ENCODE data around the gene FCGR3A.
"Not testable (repeated sequence)": the region's sequence is repeated elsewhere in the genome, so short reads cannot be mapped to it uniquely, and the experiment has no call there.

The FCGR3A gene

DNA sequence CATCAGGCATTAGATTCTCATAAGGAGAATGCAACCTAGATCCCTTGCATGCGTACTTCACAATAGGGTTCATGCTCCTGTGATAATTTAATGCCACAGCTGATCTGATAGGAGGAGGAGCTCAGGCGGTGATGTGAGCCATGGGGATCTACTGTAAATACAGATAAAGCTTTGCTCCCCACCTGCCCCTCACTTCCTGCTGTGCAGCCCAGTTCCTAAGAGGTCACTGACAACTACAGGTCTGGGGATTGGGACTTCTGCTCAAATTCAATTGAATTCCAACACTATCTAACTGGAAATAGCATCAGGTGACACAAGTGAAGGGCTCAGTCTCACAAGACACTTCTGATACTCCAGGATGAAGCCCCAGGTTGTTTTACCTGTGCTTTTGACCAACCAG, 7.4 kb upstream of the FCGR3A start:
- not testable (repeated sequence) for DNase-seq (ENCODE audit: low read depth in 2 of 2)

DNA sequence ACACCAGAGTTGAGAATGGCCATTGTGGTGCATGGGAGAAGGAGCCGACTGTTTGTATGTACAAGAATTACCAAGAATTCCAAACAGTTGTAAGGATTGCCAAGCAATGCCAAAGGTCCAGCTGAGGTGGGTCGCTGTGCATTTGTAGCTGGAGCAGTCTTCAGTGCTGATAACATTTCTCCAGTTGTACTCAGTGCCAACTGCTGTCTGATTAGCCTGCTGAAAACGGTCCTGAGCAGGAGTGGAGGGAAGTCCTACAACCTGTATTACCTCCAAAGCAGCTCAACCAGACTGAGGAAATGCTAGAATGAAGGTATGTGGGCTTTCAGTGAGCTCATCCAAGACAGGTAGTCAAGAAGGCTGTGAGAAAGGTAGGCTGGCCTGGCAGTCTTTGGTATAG, 6.5 kb upstream of the FCGR3A start:
- DNase-seq (ENCODE audit: low read depth in 2 of 2), result not testable (repeated sequence)

DNA sequence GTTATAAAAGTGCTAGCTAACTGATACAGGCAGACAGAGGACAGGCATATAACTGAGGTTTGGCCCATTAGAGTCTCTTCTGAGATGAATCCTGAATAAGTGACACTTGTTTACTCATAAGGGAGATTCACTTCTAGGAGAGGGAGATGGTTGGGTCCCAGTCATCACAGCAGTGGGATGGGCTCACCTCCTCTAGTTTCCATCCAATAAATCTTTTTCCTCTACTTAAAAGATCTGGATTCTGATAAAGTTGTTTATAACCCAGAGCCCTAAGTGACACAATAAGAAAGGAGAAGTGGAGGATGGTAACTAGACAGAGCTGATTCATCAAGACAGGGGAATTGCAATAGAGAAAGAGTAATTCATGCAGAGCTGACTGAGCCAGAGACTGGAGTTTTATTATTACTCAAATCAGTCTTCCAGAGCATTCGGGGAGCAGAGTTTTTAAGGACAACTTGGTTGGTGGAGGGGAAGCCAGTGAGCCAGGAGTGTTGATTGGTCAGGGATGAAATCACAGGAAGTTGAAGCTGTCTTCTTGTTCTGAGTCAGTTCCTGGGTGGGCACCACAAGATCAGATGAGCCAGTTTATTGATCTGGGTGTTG, 5.3 kb upstream of the FCGR3A start:
- DNase-seq (ENCODE audit: low read depth in 2 of 2), result not testable (repeated sequence)

DNA sequence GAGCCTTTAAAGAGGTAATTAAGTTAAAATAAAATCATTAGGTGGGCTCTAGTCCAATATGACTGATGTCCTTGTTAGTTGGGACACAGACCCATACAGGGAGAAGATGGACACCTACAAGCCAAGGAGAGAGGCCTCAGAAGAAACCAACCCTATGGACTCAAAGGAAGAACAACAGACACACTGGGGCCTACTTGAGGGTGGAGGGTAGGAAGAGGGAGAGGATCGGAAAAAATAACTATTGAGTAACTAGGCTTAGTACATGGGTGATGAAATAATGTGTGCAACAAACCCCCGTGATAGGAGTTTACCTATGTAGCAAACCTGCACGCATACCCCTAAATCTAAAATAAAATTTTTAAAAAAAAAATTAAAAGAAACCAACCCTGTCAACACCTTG, 4.7 kb upstream of the FCGR3A start:
- not testable (repeated sequence) for DNase-seq (ENCODE audit: low read depth in 2 of 2)

DNA sequence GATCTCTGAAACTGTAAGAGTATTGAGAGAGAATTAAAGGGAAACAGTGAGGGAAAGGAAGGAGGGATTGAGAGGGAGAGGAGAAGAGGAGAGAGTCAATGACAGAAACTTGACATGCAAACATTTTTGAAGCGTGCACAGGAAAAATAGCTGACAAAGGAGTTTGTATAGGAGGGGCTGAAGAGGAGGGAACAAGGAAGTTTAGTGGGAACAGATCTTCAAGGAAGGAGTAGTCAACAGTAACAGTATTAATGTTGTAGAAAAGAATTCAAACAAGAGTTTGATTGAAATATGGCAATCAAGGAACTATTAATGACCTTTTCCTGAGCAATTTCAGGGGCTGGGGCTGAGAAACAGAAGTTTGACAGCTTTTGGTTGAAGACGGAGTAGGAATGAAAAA, 4.0 kb upstream of the FCGR3A start:
- not testable (repeated sequence) for DNase-seq (ENCODE audit: low read depth in 2 of 2)

DNA sequence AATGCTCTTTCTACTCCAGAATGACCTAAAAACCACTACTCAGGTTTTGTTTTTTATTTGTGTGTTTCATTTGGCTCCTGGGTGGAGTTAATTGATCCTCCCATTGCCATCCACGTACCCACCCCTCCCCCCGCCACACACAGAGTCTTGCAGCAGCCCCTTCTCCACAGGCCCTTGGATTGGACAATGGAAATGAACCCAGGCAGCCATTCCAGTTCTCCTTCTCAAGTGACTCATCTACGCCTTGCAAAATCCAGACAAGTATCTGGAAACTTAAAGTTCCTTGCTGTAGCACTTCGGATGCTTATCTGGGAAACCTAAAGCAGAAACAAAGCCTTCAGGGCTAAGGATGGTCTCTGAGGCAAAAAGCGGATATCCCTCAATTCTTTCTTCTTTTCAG, 1.3 kb upstream of the FCGR3A start:
- DNase-seq (ENCODE audit: low read depth in 2 of 2), result not testable (repeated sequence)

DNA sequence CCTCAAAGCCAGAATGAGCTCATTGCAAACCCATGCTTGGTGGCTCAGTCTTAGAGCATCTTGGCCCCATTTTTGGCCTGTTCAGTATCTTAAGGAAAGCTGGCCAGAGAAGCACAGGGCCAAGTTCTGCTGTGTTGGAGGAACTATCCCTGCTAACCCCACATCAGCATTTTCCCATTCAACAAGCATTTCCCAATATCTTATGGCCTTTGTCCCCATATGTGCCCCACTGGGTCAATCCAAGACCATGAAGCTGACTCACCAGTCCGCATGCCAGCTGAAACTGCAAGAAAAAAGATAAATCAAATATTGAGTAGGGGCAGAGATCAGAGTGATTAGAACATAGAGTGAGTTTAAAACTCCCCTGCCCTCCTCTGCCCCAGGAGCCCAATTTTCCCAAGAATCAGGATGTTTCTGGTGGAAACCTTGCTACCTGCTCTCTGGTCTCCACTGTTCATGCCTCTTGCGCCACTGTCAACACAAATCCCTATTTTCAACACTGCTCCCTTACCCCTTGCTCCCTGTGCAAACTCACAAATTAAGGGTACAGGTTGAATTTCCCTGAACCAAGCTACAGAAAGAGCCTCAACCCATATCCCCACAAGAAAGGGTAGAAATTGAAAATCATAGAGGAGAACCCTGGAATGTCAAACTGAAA, 740 bp downstream of the FCGR3A start:
- DNase-seq (ENCODE audit: low read depth in 2 of 2), result not testable (repeated sequence)

DNA sequence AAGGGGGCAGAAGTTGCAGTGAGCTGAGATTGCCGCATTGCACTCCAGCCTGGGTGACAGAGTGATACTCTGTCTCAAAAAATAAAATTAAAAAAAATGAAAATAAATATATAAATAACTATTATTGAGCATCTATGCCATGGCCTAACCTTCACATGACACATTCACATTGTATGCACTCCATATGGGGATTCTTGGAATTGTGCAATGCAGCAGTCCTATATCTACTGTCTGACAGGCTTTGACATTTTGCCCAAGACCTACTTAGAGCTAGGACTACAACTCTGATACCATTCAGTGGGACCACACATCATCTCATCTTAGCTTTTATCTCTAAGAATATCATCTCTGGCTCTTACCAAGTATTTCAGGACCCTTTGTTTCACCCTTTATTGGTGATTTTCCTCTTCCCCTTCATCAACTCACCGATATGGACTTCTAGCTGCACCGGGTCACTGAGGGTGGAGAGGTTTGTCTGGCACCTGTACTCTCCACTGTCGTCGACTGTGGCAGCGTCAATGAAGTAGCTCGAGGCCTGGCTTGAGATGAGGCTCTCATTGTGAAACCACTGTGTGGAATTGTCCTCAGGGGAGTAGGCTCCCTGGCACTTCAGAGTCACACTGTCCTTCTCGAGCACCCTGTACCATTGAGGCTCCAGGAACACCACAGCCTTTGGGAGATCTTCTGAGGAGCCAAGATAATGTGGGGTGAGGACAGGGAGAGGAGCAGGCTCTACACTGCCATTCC, 1.4 kb downstream of the FCGR3A start:
- DNase-seq (ENCODE audit: low read depth in 2 of 2), result not testable (repeated sequence)

DNA sequence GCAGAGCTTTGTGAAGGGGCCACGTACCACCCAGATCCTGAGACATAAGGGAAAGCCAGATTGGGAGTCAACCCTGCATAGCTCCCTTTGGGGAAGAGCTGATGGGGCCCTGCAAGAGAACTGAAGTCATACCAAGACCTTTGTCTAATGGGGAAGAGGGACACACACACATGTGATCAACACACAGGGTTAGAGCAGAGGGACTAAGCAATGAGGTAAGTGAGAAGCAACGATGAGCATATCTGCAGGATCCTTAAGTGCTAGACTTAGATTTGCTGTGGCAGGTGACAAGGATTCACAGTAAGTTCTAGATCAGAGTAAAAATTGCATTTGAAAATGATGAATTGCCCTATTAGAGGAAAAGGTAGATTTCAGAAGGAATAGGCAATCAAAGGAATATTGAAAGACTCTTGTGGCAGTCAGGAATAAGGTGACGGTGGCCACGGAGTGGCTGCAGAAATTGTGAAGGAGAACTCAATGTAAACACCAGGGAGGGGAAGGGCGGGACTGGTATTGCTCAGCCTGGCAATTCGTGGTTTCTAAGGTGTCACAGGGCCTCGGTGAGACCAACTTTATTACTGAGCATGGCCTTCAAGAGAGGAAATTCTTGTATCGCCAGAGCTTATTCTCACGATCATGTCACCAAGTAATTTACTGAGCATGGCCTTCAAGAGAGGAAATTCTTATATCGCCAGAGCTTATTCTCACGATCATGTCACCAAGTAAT, 4.5 kb downstream of the FCGR3A start:
- not testable (repeated sequence) for DNase-seq (ENCODE audit: low read depth in 2 of 2)

DNA sequence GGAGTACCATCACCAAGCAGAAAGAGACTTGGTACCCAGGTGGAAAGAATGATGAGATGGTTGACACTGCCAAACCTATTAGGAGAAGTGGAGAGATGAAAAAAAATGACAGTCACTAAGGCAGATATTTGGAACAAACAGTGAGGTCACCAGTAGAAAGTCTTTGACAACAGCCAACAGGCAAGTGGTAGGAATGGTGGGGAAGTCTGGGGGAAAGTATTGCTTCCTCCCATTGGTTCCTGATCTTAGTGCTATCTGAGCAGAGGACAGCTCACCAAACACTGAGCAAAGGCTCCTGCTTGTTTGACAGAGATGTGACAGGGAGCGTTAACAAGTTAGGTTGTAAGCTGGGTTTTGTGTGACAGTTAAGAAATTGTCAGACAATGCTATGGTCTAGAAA, 6.5 kb downstream of the FCGR3A start:
- DNase-seq (ENCODE audit: low read depth in 2 of 2), result not testable (repeated sequence)

DNA sequence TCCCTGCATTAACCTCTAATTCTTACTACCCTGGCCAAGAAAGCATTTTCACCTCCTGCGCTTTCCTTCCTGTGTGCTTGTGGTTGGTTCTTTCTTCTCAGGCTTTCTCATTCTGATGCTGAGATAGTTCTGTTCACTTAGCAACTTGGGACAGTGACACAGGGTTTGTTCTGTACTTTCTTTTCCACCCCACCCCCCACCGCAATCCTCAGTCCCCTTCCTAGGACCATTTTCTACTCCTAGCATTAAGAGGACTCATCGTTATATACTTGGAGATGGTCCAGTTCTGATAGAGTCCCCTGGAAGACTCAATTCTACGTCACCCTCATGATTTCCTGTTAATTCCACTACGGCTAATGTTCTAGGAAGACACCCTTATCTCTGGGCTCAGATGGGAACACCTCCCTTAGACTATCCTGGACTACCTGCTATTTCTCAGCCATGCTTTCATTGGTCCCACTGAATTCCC, 7.5 kb downstream of the FCGR3A start:
- not testable (repeated sequence) for DNase-seq (ENCODE audit: low read depth in 2 of 2)

DNA sequence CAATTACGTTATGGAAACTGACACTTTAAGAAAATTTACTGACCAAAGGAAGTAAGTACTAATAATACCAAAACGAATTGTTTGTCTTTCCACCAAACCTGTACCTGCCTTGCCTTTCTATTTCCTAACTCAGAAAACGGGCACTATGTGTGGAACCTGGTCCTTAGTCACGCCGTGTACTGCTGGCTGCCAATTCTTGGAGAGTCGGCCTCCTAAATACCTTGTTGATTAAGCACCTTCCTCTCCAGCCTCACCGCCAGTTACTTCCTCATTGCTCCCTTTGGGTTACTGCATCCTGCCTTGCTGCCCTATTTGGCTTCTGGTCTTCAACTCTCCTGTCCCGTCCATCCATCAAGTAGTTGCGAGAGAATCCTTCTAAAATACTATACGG, 9.1 kb downstream of the FCGR3A start:
- DNase-seq (ENCODE audit: low read depth in 2 of 2), result not testable (repeated sequence)

DNA sequence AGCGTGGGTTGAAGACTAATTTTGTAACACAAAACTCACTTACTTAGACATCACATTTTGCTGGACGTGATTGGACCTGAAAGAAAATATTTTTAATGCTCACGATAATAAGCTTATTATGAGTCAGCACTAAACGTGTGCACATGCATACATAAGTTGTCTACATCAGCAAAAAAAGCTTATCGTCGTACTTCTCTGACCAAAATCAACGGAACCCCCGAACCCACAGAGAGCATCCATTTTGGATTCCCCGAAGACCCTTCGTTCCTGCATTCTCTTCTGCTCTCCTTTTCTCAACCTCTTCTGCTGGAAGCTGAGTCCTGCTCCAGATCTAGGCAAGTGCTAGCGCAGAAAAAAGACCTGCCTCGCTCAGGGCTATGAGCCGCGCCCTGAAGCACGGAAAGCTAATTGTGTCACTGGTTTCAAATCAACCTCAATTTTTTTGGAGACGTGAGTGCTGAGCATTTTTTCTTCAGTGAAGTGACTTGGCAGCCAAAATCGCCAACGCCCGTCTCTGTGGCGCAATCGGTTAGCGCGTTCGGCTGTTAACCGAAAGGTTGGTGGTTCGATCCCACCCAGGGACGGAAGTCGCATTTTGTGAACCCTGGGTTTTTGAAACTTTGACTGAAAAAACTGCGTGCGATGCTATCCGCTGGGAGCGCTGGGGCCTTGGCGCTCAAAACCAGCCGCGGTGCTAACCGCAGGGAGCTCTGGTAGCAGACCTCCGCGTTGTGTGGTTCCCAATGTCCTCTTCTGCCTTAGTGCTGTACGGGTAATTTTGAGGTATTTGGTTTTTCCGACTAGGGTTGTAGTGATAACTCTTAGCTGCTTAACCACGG, 9.7 kb downstream of the FCGR3A start:
- peak; percentile 81 to 93 for DNase-seq (ENCODE audit: low read depth in 2 of 2)

DNA sequence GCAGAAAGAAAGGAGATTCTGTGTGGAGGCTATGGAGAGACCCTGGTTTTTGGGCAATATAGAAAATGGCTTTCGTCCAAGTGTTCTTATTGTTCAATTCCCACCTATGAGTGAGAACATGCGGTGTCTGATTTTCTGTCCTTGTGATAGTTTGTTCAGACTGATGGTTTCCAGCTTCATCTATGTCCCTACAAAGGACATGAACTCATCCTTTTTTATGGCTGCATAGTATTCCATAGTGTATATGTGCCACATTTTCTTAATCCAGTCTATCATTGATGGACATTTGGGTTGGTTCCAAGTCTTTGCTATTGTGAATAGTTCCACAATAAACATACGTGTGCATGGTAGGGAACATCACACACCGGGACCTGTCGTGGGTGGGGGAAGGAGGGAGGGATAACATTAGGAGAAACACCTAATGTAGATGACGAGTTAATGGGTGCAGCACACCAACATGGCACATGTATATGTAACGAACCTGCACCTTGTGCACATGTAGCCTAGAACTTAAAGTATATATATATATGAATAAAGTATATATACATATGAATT, 10.6 kb downstream of the FCGR3A start:
- DNase-seq (ENCODE audit: low read depth in 2 of 2), result not testable (repeated sequence)

DNA sequence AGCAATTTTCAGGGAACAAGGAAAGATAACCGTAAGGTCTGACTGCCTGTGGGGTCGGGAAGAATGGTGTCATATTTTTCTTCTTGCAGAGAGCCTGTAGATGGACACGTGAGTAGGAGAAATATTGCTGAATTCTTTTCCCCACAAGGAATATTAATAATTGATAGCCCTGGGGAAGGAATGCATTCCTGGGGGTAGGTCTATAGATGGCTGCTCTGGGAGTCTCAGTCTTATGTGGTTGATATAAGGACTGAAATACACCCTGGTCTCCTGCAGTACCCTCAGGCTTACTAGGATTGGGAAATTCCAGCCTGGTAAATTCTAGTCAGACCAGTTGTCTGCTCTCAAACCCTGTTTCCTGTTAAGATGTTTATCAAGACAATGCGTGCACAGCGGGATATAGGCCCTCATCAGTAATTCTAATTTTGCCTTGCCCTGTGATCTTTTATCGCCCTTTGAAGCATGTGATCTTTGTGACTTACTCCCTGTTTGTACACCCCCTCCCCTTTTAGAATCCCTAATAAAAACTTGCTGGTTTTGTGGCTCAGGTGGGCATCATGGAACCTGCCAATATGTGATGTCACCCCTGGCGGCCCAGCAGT, 12.4 kb downstream of the FCGR3A start:
- DNase-seq (ENCODE audit: low read depth in 2 of 2), result not testable (repeated sequence)

DNA sequence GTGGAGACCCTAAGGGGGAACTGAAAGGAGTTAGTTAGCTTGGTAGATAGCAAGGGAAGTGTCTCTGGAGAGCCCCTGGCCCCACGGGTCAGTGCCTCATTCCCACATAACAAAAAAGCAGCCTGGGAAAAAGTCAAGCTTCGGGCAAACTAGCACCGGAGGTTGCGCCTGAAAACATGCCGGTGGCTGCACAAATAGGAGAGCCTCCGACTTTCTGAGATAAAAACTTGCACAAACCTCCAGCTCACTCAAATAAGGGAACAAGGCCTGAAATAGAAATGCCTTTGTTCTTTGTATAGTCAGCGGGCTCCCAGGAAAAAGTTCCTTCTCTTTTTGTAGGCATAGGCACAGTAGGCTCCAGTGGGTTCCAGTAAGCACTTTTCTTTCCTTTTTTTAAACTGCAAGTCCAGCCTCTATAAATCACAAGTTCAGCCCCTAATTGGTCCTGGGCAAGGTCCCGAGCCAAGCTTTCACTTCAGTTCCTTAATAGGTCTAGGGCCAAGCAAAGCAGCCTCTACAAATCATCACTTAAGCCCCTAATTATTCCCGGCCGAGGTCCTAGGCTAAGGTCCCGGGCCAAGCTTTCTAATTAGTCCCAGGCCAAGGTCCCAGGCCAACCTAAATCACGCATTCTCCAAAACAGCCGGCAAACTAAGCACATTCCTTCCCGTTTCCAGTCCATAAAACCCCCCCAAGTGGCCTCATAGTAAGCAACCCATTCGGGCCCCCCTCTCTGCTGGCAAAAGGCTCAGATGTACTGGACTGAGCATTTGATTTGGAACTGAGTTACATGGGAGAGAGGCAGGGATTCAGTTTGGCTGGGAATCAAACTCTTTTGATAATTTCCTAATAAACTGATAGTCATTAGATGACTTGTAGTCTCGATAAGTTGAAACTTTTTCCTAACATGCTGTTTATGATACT, 16.7 kb downstream of the FCGR3A start:
- DNase-seq (ENCODE audit: low read depth in 2 of 2), result not testable (repeated sequence)

DNA sequence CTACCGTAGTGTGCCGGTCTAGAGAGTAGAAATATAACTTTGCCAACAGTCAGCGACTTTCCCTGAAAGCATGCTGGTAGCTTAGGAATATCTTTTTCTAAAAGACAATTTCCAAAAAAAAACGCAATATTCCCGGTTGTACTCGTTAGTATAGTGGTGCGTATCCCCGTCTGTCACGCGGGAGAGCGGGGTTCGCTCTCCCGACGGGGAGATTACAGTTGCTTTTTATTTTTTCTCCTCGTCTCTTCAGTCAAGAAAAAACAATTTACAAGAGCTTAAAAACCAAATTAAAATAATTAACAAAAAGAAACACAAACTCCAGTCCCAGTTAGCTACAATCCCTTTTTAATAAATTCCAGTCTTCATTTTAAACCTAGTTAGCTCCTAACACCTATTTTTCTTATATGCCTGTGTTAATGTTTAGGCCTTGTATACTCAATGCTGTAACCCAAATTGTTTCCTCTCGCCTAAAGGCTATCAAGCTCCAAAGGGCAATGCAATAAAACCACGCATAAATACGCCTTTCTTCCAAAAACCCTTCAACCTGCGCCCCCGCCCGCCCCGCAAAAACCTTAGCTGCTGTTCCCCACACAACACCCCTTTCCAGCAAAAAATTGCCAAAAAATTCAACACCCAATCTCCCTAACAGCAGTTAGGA, 17.5 kb downstream of the FCGR3A start:
- DNase-seq (ENCODE audit: low read depth in 2 of 2), result no peak

DNA sequence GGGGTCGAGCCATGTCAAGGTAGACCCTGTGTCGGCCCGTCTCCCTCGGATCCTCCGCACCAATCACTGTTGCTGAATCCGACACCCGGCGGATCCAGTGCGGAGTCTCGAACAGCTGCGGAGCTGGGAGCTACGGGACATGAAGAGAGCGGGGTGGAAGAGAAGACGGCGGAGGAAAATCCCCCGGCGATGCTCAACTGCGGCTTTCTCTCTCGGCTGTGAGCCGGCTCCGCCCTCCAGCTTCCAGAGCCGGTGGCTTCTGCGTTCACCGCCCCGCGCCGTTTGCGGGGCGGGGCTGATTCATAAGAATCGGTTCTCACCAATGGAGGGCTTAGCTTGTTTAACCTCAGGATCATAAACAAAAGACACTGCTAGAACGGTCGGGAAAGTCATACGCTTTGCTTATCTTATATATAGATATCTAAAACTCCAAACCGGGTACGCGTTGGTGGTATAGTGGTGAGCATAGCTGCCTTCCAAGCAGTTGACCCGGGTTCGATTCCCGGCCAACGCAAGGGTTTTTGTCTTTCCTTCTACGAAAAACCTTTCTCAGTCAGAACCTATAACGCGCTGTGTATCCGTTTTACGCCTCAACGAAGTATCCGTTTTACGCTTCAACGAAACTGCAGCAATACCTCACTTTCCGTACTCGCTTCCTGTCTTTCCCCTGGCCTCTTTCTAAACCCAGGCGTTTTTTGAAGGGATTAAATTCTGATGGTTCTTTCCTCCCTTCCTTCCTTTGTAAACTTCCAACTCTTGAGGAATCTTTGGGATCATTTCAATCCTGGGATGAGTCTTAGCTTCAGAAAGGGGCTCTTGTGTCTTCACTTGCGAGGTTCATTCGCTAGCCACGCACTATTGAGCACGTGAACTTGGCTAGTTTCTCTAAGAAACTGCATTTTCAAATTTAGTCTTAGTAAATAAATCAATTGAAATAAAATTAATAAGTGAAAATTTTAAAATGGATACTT, 18.7 kb downstream of the FCGR3A start:
- DNase-seq (ENCODE audit: low read depth in 2 of 2), result peak; percentile 74 to 95

Measured in stimulated activated CD8-positive, alpha-beta memory T cell treated with anti-CD3 and anti-CD28 coated beads, Interleukin-7, amount 100 ng/mL, for 1 hour (primary cell).